Activated CD4-positive, alpha-beta T cell treated with anti-CD3 and anti-CD28 coated beads for 36 hours (primary cell): Measurements from ENCODE around the gene RPLP1. TPM values are rescaled to one million over a fixed set of nuclear protein-coding genes. Genes with fewer than 3 reads are reported as not detected.

Source experiments
- total RNA-seq, 2 experiments: library from RNA; stranded (reverse); gene quantifications; one replicate each; pipeline ENCODE4 v1.2.3, GENCODE V29; 2021

The RPLP1 gene
- total RNA-seq, 2 experiments from 2014 or later: 1,576 to 2,330 TPM

Other genes with a start within 250 kb of the RPLP1 start
- gene PAQR5, start 153.9 kb upstream of the RPLP1 start, total RNA-seq: under 1 TPM in 1 of 2 experiments, not detected in 1; 0.05 TPM
- gene KIF23, start 38.5 kb upstream of the RPLP1 start, total RNA-seq: 10 to 100 TPM; 47.2 to 48.0 TPM